A549 (cell line): ENCODE measurements around the gene HOXD12. TPM values are rescaled to one million over a fixed set of nuclear protein-coding genes. Genes with fewer than 3 reads are reported as not detected.

Experiments
- ATAC-seq, 2 experiments: fragments of 200-7000 bp in 1 of 2; fragments of >200 bp in 1 of 2; cut with Nextera tagmentation in 1 of 2; cut with Tn5 transposase in 1 of 2; 3 replicates each; pipeline versions ENCODE4 v1.8.0 to v1.9.1; 2018 to 2020; ENCODE audit warnings: mild to moderate bottlenecking in 1 of 2, moderate library complexity in 1 of 2
- CTCF ChIA-PET: fragments of 300-600 bp; sonication (Branson Sonifier 250); formaldehyde crosslinking; extraction: SDS; loops from one replicate; lab custom pipeline; 2021; ENCODE audit warnings: antibody characterized with exemption, inconsistent platforms; lab: Yijun Ruan, JAX
- POLR2A ChIA-PET: fragments of 350-600 bp; formaldehyde crosslinking; extraction: SDS; loops from one replicate; lab custom pipeline; 2021; ENCODE audit warnings: antibody characterized with exemption, inconsistent platforms; lab: Yijun Ruan, JAX
- DNase-seq, 2 experiments: peaks; one replicate each; pipeline versions ENCODE4 v3.0.0 to v3.0.0-alpha.2; 2011 to 2016; ENCODE audit warnings: low read depth in 1 of 2, low spot score in 1 of 2
- FAIRE-seq: peaks from 2 replicates; lab custom pipeline; 2011; peaks lifted over from hg19 to GRCh38; lab: Jason Lieb, UNC
- H3K27ac ChIP-seq, 2 experiments: fragments of >200 bp; sonication (Bioruptor Twin); formaldehyde crosslinking; 3 replicates each; pipeline ENCODE4 v1.5.1; 2016 to 2017
- H3K4me1 ChIP-seq: fragments of >200 bp; sonication (Bioruptor Twin); formaldehyde crosslinking; 3 replicates; pipeline ENCODE4 v1.6.1; 2016
- H3K4me2 ChIP-seq: fragments of >200 bp; sonication (Bioruptor Twin); formaldehyde crosslinking; 3 replicates; pipeline ENCODE4 v1.6.1; 2016
- H3K4me3 ChIP-seq: fragments of >200 bp; sonication (Bioruptor Twin); formaldehyde crosslinking; 3 replicates; pipeline ENCODE4 v1.5.1; 2016
- H3K9me3 ChIP-seq: fragments of >200 bp; sonication (Bioruptor Twin); formaldehyde crosslinking; 3 replicates; pipeline ENCODE4 v1.6.1; 2016
- MAZ ChIP-seq: fragments of 150-350 bp; IDR thresholded peaks from 2 replicates; pipeline ENCODE4 v1.6.1; 2014; ENCODE audit warnings: antibody characterized with exemption, low read depth, low read length, borderline replicate concordance
- SREBF2 ChIP-seq: fragments of 450-650 bp; IDR thresholded peaks from 2 replicates; pipeline ENCODE4 v1.6.1; 2014; ENCODE audit warnings: mild to moderate bottlenecking, moderate library complexity
- WGBS: methylation state at CpG from one replicate; pipeline ENCODE4 v1.1.6; 2017; ENCODE audit errors: missing lambda C conversion rate; 5-methylcytosine and 5-hydroxymethylcytosine counted together
- polyA plus RNA-seq, 4 experiments: library from polyadenylated mRNA; depleted of rRNA in 3 of 4; stranded (reverse); fragments of >200 nt; fragmentation: RNase III in 1 of 4; extraction: RNeasy Plus Mini Kit Qiagen cat#74134 plus additional on column Dnase treatment in 1 of 4; gene quantifications; 2 replicates in 3 of 4; 3 replicates in 1 of 4; pipeline ENCODE4 v1.2.3, GENCODE V29; 2011 to 2017
- small RNA-seq, 6 experiments: library from RNA; depleted of rRNA; stranded (forward); fragments of <200 nt; gene quantifications; one replicate each; pipeline ENCODE3, GENCODE V24; 2012
- TF ChIP-seq, protein P1 (sequence below): fragments of 450-650 bp; IDR thresholded peaks from 2 replicates; pipeline ENCODE4 v1.6.1; 2014; ENCODE audit warnings: antibody characterized with exemption

HOXD12 gene
- polyA plus RNA-seq, 2 of the 4 experiments (the other 2 are of a cell fraction), result not detected

DNA sequence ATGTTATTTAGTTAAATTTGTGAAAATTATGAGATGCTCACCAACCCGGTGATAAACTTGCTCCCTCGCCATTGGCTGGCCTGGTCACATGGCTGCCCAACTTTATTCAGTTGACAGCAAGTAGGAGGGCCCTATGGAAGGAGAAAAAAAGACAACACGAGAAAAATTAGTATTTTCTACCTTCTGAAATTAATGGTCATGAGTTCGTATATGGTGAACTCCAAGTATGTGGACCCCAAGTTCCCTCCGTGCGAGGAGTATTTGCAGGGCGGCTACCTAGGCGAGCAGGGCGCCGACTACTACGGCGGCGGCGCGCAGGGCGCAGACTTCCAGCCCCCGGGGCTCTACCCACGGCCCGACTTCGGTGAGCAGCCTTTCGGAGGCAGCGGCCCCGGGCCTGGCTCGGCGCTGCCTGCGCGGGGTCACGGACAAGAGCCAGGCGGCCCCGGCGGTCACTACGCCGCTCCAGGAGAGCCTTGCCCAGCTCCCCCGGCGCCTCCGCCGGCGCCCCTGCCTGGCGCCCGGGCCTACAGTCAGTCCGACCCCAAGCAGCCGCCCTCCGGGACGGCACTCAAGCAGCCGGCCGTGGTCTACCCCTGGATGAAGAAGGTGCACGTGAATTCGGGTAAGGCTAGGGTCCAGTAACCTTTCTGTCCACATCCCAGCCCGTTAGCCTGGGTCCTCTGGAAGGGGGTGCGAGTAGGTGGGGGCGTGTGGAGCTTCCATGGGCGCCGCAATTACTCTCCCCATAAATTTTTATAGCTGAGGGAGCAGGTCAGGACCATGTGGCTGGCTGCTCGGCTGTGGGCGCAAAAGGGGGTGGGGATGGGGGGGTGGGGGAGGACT, 52.1 kb downstream of the HOXD12 start, which contains the start of gene HOXD4:
TSS of gene HOXD4 (plus strand) at position 109 of the 846 bp plus-strand sequence. CDS start at position 193, 84 bp downstream.
- FAIRE-seq (no peak), DNase-seq (no peak), ATAC-seq (peak; percentile 26 to 76; a peak in 3 of 6 replicates)
- TF ChIP-seq, protein P1, sequence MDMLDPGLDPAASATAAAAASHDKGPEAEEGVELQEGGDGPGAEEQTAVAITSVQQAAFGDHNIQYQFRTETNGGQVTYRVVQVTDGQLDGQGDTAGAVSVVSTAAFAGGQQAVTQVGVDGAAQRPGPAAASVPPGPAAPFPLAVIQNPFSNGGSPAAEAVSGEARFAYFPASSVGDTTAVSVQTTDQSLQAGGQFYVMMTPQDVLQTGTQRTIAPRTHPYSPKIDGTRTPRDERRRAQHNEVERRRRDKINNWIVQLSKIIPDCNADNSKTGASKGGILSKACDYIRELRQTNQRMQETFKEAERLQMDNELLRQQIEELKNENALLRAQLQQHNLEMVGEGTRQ, result peak; percentile 33
- TF ChIP-seq MAZ (no peak), SREBF2 (no peak)
- Histone ChIP-seq H3K4me3 (peak within 1 kb of the TSS; percentile 35), H3K27ac (peak within 1 kb of the TSS in 1 of 2 experiments; percentile 68; a peak in 2 of 6 replicates), H3K4me2 (peak within 1 kb of the TSS; percentile 53; the same call in 2 of the 3 replicates), H3K9me3 (no peaks in the 10 kb centered on the region), H3K4me1 (no peaks in the 10 kb centered on the region)
- ChIA-PET POLR2A (no interaction called here), CTCF (interaction anchor here (1.2 to 2.6 kb wide), 4 partner anchors 10 to 501 kb away, joined by 3 to 22 read pairs (median 6); no protein-coding TSS in a partner anchor)
- 60% methylated on average over 32 of the region's 55 CpGs for WGBS

Small RNA genes within 50 kb of the gene (small RNA-seq; reads per million reads assigned to genes)
- gene MIR10B, result 30.3 to 1,226 (median 707) reads per million in 6 experiments

Other genes with a start within 250 kb of the HOXD12 start
- gene LNPK, start 97.5 kb upstream of the HOXD12 start, polyA plus RNA-seq (2011; rRNA removed), result 21.2 and 24.7 TPM in 2 replicates
- gene LNPK, start 97.5 kb upstream of the HOXD12 start, polyA plus RNA-seq (2017; fragmentation: RNase III; extraction: RNeasy Plus Mini Kit Qiagen cat#74134 plus additional on column Dnase treatment), result 10.8 to 13.4 TPM (median 13.1 TPM) in 3 replicates
- 0.03 TPM in 2 replicates for gene EVX2, start 15.8 kb upstream of the HOXD12 start, polyA plus RNA-seq (2011; rRNA removed)
- gene EVX2, start 15.8 kb upstream of the HOXD12 start, polyA plus RNA-seq (2017; fragmentation: RNase III; extraction: RNeasy Plus Mini Kit Qiagen cat#74134 plus additional on column Dnase treatment), result not detected in 3 replicates
- gene HOXD13, start 7.1 kb upstream of the HOXD12 start, polyA plus RNA-seq (2011; rRNA removed), result 0.25 and 0.35 TPM in 2 replicates
- 0.12 to 0.17 TPM (median 0.13 TPM) in 3 replicates for gene HOXD13, start 7.1 kb upstream of the HOXD12 start, polyA plus RNA-seq (2017; fragmentation: RNase III; extraction: RNeasy Plus Mini Kit Qiagen cat#74134 plus additional on column Dnase treatment)
- gene HOXD11, start 7.5 kb downstream of the HOXD12 start, polyA plus RNA-seq (2011; rRNA removed), result 2.6 and 2.9 TPM in 2 replicates
- 3.7 to 4.9 TPM (median 4.8 TPM) in 3 replicates for gene HOXD11, start 7.5 kb downstream of the HOXD12 start, polyA plus RNA-seq (2017; fragmentation: RNase III; extraction: RNeasy Plus Mini Kit Qiagen cat#74134 plus additional on column Dnase treatment)
- 4.6 and 4.8 TPM in 2 replicates for gene HOXD10, start 17.0 kb downstream of the HOXD12 start, polyA plus RNA-seq (2011; rRNA removed)
- 3.7 to 5.4 TPM (median 4.3 TPM) in 3 replicates for gene HOXD10, start 17.0 kb downstream of the HOXD12 start, polyA plus RNA-seq (2017; fragmentation: RNase III; extraction: RNeasy Plus Mini Kit Qiagen cat#74134 plus additional on column Dnase treatment)
- 0.34 and 0.45 TPM in 2 replicates for gene HOXD9, start 22.9 kb downstream of the HOXD12 start, polyA plus RNA-seq (2011; rRNA removed)
- 0.94 to 1.7 TPM (median 1.0 TPM) in 3 replicates for gene HOXD9, start 22.9 kb downstream of the HOXD12 start, polyA plus RNA-seq (2017; fragmentation: RNase III; extraction: RNeasy Plus Mini Kit Qiagen cat#74134 plus additional on column Dnase treatment)
- 6.4 and 8.5 TPM in 2 replicates for gene HOXD8, start 29.9 kb downstream of the HOXD12 start, polyA plus RNA-seq (2011; rRNA removed)
- gene HOXD8, start 29.9 kb downstream of the HOXD12 start, polyA plus RNA-seq (2017; fragmentation: RNase III; extraction: RNeasy Plus Mini Kit Qiagen cat#74134 plus additional on column Dnase treatment), result 3.5 to 3.9 TPM (median 3.8 TPM) in 3 replicates
- 0.27 and 0.28 TPM in 2 replicates for gene HOXD4, start 51.8 kb downstream of the HOXD12 start, polyA plus RNA-seq (2011; rRNA removed)
- 0.54 to 0.92 TPM (median 0.87 TPM) in 3 replicates for gene HOXD4, start 51.8 kb downstream of the HOXD12 start, polyA plus RNA-seq (2017; fragmentation: RNase III; extraction: RNeasy Plus Mini Kit Qiagen cat#74134 plus additional on column Dnase treatment)
- 0.27 and 0.70 TPM in 2 replicates for gene HOXD3, start 57.5 kb downstream of the HOXD12 start, polyA plus RNA-seq (2011; rRNA removed)
- gene HOXD3, start 57.5 kb downstream of the HOXD12 start, polyA plus RNA-seq (2017; fragmentation: RNase III; extraction: RNeasy Plus Mini Kit Qiagen cat#74134 plus additional on column Dnase treatment), result 0.14 to 0.36 TPM (median 0.18 TPM) in 3 replicates
- gene HOXD1, start 88.9 kb downstream of the HOXD12 start, polyA plus RNA-seq (2011; rRNA removed), result 0.12 and 0.17 TPM in 2 replicates
- 0.11 to 0.17 TPM (median 0.12 TPM) in 3 replicates for gene HOXD1, start 88.9 kb downstream of the HOXD12 start, polyA plus RNA-seq (2017; fragmentation: RNase III; extraction: RNeasy Plus Mini Kit Qiagen cat#74134 plus additional on column Dnase treatment)
- 77.2 and 81.8 TPM in 2 replicates for gene MTX2, start 169.6 kb downstream of the HOXD12 start, polyA plus RNA-seq (2011; rRNA removed)
- 56.9 to 60.1 TPM (median 58.5 TPM) in 3 replicates for gene MTX2, start 169.6 kb downstream of the HOXD12 start, polyA plus RNA-seq (2017; fragmentation: RNase III; extraction: RNeasy Plus Mini Kit Qiagen cat#74134 plus additional on column Dnase treatment)